ENCODE data around the gene UBE2J2. TPM values are rescaled to one million over a fixed set of nuclear protein-coding genes. Genes with fewer than 3 reads are reported as not detected.

Gene UBE2J2
- total and polyA plus RNA-seq, 4 donors = 21.0 to 30.4 (median 25.8) TPM

- Histone ChIP-seq H3K4me3 (ENCODE audit: low read depth in 1 of 3, low read length in 3 of 3) (no peak overlapping the region), H3K27ac (ENCODE audit: low read depth in 1 of 2, low read length in 2 of 2) (no peak overlapping the region), H3K9ac (ENCODE audit: low read depth in 1 of 2, low read length in 2 of 2) (no peak overlapping the region), H3K4me1 (ENCODE audit: control insufficient read depth in 4 of 4, insufficient read depth in 4 of 4, low read length in 3 of 4) (peaks cover 0 to 13% (median 7%) of the 10 kb centered on the region in 4 donors), H3K27me3 (ENCODE audit: control insufficient read depth in 4 of 4, insufficient read depth in 4 of 4, low read length in 3 of 4) (no peaks in the 10 kb centered on the region), H3K9me3 (ENCODE audit: control insufficient read depth in 4 of 4, low read length in 3 of 4) (no peaks in the 10 kb centered on the region), H3K36me3 (ENCODE audit: control insufficient read depth in 4 of 4, insufficient read depth in 3 of 4, low read depth in 1 of 4, low read length in 3 of 4) (peaks cover 0 to 9% (median under 1%) of the 10 kb centered on the region in 4 donors)
- WGBS = 59% methylated on average over 15 of the region's 15 CpGs
- peak in 1 of 2 donors; percentile 86 for TF ChIP-seq RAD21 (IDR thresholded peaks at IDR 0.05)
- TF ChIP-seq CTCF (IDR thresholded peaks at IDR 0.05; ENCODE audit: low read depth, low read length, missing input control) = peak; percentile 74
- no peak for TF ChIP-seq HNF4A (conservative IDR thresholded peaks at IDR 0.05)
- peak; percentile 75 for DNase-seq (ENCODE audit: low spot score)
Observed at GRCh38 chr1:1290238-1290731, 16.6 kb upstream of the UBE2J2 start.

- Histone ChIP-seq H3K27ac (ENCODE audit: low read depth in 1 of 2, low read length in 2 of 2) (no peak overlapping the region), H3K4me1 (ENCODE audit: control insufficient read depth in 4 of 4, insufficient read depth in 4 of 4, low read length in 3 of 4) (peaks cover 0 to 13% (median 7%) of the 10 kb centered on the region in 4 donors), H3K9ac (ENCODE audit: low read depth in 1 of 2, low read length in 2 of 2) (no peak overlapping the region), H3K36me3 (ENCODE audit: control insufficient read depth in 4 of 4, insufficient read depth in 3 of 4, low read depth in 1 of 4, low read length in 3 of 4) (no peaks in the 10 kb centered on the region), H3K4me3 (ENCODE audit: low read depth in 1 of 3, low read length in 3 of 3) (no peak overlapping the region), H3K9me3 (ENCODE audit: control insufficient read depth in 4 of 4, low read length in 3 of 4) (no peaks in the 10 kb centered on the region), H3K27me3 (ENCODE audit: control insufficient read depth in 4 of 4, insufficient read depth in 4 of 4, low read length in 3 of 4) (no peaks in the 10 kb centered on the region)
- no peak for DNase-seq (ENCODE audit: low spot score)
- WGBS = 83% methylated on average over 46 of the region's 46 CpGs
- TF ChIP-seq YY1 (IDR thresholded peaks at IDR 0.05) (no peak), TAF1 (conservative IDR thresholded peaks at IDR 0.05) (no peak), HNF4A (conservative IDR thresholded peaks at IDR 0.05) (no peak), EGR1 (IDR thresholded peaks at IDR 0.05; ENCODE audit: low read depth in 2 of 2) (no peak), HNF4G (IDR thresholded peaks at IDR 0.05) (no peak), MAX (IDR thresholded peaks at IDR 0.05) (no peak), RXRA (IDR thresholded peaks at IDR 0.05) (no peak), FOXA2 (IDR thresholded peaks at IDR 0.05) (no peak), ATF3 (IDR thresholded peaks at IDR 0.05) (no peak), FOXA1 (IDR thresholded peaks at IDR 0.05) (no peak), JUND (IDR thresholded peaks at IDR 0.05) (no peak), SP1 (IDR thresholded peaks at IDR 0.05) (no peak)
Observed at GRCh38 chr1:1287288-1288110, 13.8 kb upstream of the UBE2J2 start.
